ENCODE measurements around the gene AP1S2.

AP1S2 gene

GRCh38 chrX:15790769-15791290 lies 63.8 kb downstream of the AP1S2 start:
- Mint-ChIP-seq H3K4me1 (no peaks in the 10 kb centered on the region), H3K27ac (no peak overlapping the region), H3K9me3 (no peaks in the 10 kb centered on the region), H3K4me3 (no peak overlapping the region), H3K27me3 (ENCODE audit: low read depth) (no peaks in the 10 kb centered on the region), H3K36me3 (ENCODE audit: low read depth) (peaks cover 19% of the 10 kb centered on the region)
- TF ChIP-seq CTCF (IDR thresholded peaks at IDR 0.05; ENCODE audit: unreplicated experiment in 3 of 3): no peak

GRCh38 chrX:15789979-15790768 lies 64.4 kb downstream of the AP1S2 start, which contains the start of gene ZRSR2:
Gene ZRSR2 (plus strand): TSS chrX:15790484. CDS start chrX:15790496, 12 bp downstream.
- no peak within 1 kb of the TSS for H3K4me3 Mint-ChIP-seq
- no peaks in the 10 kb centered on the region for H3K4me1 Mint-ChIP-seq
- no peaks in the 10 kb centered on the region for H3K27me3 Mint-ChIP-seq (ENCODE audit: low read depth)
- no peak for TF ChIP-seq CTCF (IDR thresholded peaks at IDR 0.05; ENCODE audit: unreplicated experiment in 3 of 3)
- H3K9me3 Mint-ChIP-seq: no peaks in the 10 kb centered on the region
- H3K27ac Mint-ChIP-seq: no peak within 1 kb of the TSS
- peaks cover 18% of the 10 kb centered on the region for H3K36me3 Mint-ChIP-seq (ENCODE audit: low read depth)

- H3K36me3 Mint-ChIP-seq (ENCODE audit: low read depth): peaks cover 18% of the 10 kb centered on the region
- no peaks in the 10 kb centered on the region for H3K27me3 Mint-ChIP-seq (ENCODE audit: low read depth)
- peak overlapping the region in 1 of 3 experiments; percentile 22 for H3K4me3 Mint-ChIP-seq
- no peak for TF ChIP-seq CTCF (IDR thresholded peaks at IDR 0.05; ENCODE audit: unreplicated experiment in 3 of 3)
- no peaks in the 10 kb centered on the region for H3K9me3 Mint-ChIP-seq
- H3K27ac Mint-ChIP-seq: no peak overlapping the region
- H3K4me1 Mint-ChIP-seq: no peaks in the 10 kb centered on the region
Observed at GRCh38 chrX:15786915-15787314, 67.7 kb downstream of the AP1S2 start.

- Mint-ChIP-seq H3K27ac (no peak overlapping the region), H3K9me3 (no peaks in the 10 kb centered on the region), H3K4me1 (no peaks in the 10 kb centered on the region), H3K36me3 (ENCODE audit: low read depth) (peaks cover 23% of the 10 kb centered on the region), H3K4me3 (no peak overlapping the region), H3K27me3 (ENCODE audit: low read depth) (no peaks in the 10 kb centered on the region)
- no peak for TF ChIP-seq CTCF (IDR thresholded peaks at IDR 0.05; ENCODE audit: unreplicated experiment in 3 of 3)
Observed at GRCh38 chrX:15785176-15785750, 69.3 kb downstream of the AP1S2 start.

- no peaks in the 10 kb centered on the region for H3K27me3 Mint-ChIP-seq (ENCODE audit: low read depth)
- no peaks in the 10 kb centered on the region for H3K4me1 Mint-ChIP-seq
- H3K36me3 Mint-ChIP-seq (ENCODE audit: low read depth): peaks cover 23% of the 10 kb centered on the region
- no peak overlapping the region for H3K27ac Mint-ChIP-seq
- TF ChIP-seq CTCF (IDR thresholded peaks at IDR 0.05; ENCODE audit: unreplicated experiment in 3 of 3): no peak
- H3K9me3 Mint-ChIP-seq: no peaks in the 10 kb centered on the region
- H3K4me3 Mint-ChIP-seq: no peak overlapping the region
Observed at GRCh38 chrX:15781961-15782699, 72.5 kb downstream of the AP1S2 start.

Data from nephron (organoid).